WTC11 (cell line): ENCODE data around the gene SIAH3. TPM values are rescaled to one million over a fixed set of nuclear protein-coding genes. Genes with fewer than 3 reads are reported as not detected.

Experiments
- ATAC-seq: fragments of 200-7000 bp; cut with Tn5 transposase; 2 replicates; pipeline ENCODE4 v1.10.0; 2021; ENCODE audit warnings: mild to moderate bottlenecking, moderate library complexity
- CTCF ChIA-PET: fragments of 300-600 bp; sonication (Branson Sonifier 250); formaldehyde crosslinking; loops from one replicate; lab custom pipeline; 2021; ENCODE audit warnings: antibody characterized with exemption; lab: Charles Lee
- POLR2A ChIA-PET: fragments of 350-600 bp; sonication (Branson Sonifier 250); formaldehyde crosslinking; loops from one replicate; lab custom pipeline; 2021; ENCODE audit warnings: antibody characterized with exemption; lab: Charles Lee
- DNase-seq: peaks from one replicate; pipeline ENCODE4 v3.0.0; 2021; ENCODE audit warnings: low spot score
- H3K27ac Mint-ChIP-seq: 2 replicates; pipeline ENCODE4 v1.8.0; 2021; ENCODE audit warnings: mixed read lengths
- H3K27me3 Mint-ChIP-seq: 2 replicates; pipeline ENCODE4 v1.8.0; 2021; ENCODE audit warnings: low read depth, mild to moderate bottlenecking, moderate library complexity, mixed read lengths
- H3K36me3 Mint-ChIP-seq: 2 replicates; pipeline ENCODE4 v1.8.0; 2021; ENCODE audit warnings: mixed read lengths
- H3K4me1 Mint-ChIP-seq: 2 replicates; pipeline ENCODE4 v1.8.0; 2022; ENCODE audit warnings: mixed read lengths
- H3K4me3 Mint-ChIP-seq: 2 replicates; pipeline ENCODE4 v1.8.0; 2021; ENCODE audit warnings: mild to moderate bottlenecking, moderate library complexity, mixed read lengths
- H3K9me3 Mint-ChIP-seq: 2 replicates; pipeline ENCODE4 v1.8.0; 2021; ENCODE audit warnings: mixed read lengths
- AR ChIP-seq: fragments of 250-450 bp; sonication (Bioruptor Pico); IDR thresholded peaks from 2 replicates; pipeline ENCODE4 v1.9.0; 2021; ENCODE audit warnings: mild to moderate bottlenecking
- ARID4B ChIP-seq: sonication (generic); formaldehyde crosslinking; IDR thresholded peaks from 2 replicates; pipeline ENCODE4 v1.8.0; 2023; ENCODE audit warnings: missing genetic modification reagents, mild to moderate bottlenecking, borderline replicate concordance
- ELF4 ChIP-seq: sonication (generic); formaldehyde crosslinking; IDR thresholded peaks from 2 replicates; pipeline ENCODE4 v1.8.1; 2022; ENCODE audit warnings: low read depth, mild to moderate bottlenecking, moderate library complexity, missing genetic modification reagents
- ESRRA ChIP-seq: sonication (generic); formaldehyde crosslinking; IDR thresholded peaks from 2 replicates; pipeline ENCODE4 v1.8.1; 2022; ENCODE audit warnings: mild to moderate bottlenecking, missing genetic modification reagents, borderline replicate concordance
- FOXP1 ChIP-seq: sonication (generic); formaldehyde crosslinking; IDR thresholded peaks from 2 replicates; pipeline ENCODE4 v1.8.0; 2022; ENCODE audit warnings: missing genetic modification reagents, mild to moderate bottlenecking, moderate library complexity, borderline replicate concordance
- JAZF1 ChIP-seq: fragments of 250-450 bp; sonication (Bioruptor Pico); IDR thresholded peaks from 2 replicates; pipeline ENCODE4 v1.9.0; 2021; ENCODE audit warnings: moderate library complexity, mild to moderate bottlenecking, inconsistent platforms
- MYBL2 ChIP-seq: sonication (generic); formaldehyde crosslinking; IDR thresholded peaks from 2 replicates; pipeline ENCODE4 v1.8.1; 2023; ENCODE audit warnings: mild to moderate bottlenecking, moderate library complexity, missing genetic modification reagents
- NFATC4 ChIP-seq: fragments of 250-450 bp; sonication (Bioruptor Pico); IDR thresholded peaks from 2 replicates; pipeline ENCODE4 v1.9.0; 2021; ENCODE audit warnings: mild to moderate bottlenecking
- NR2C2 ChIP-seq: sonication (generic); formaldehyde crosslinking; IDR thresholded peaks from 2 replicates; pipeline ENCODE4 v1.8.0; 2022; ENCODE audit warnings: mild to moderate bottlenecking, missing genetic modification reagents
- ZNF121 ChIP-seq: sonication (generic); formaldehyde crosslinking; IDR thresholded peaks from 2 replicates; pipeline ENCODE4 v1.8.0; 2023; ENCODE audit warnings: missing genetic modification reagents
- ZNF232 ChIP-seq: sonication (generic); formaldehyde crosslinking; IDR thresholded peaks from 2 replicates; pipeline ENCODE4 v1.8.0; 2022; ENCODE audit warnings: mild to moderate bottlenecking, missing genetic modification reagents
- ZNF512 ChIP-seq: sonication (generic); formaldehyde crosslinking; IDR thresholded peaks from 2 replicates; pipeline ENCODE4 v1.8.1; 2022; ENCODE audit warnings: missing genetic modification reagents, borderline replicate concordance
- ZNF671 ChIP-seq: fragments of 250-450 bp; sonication (Bioruptor Pico); IDR thresholded peaks from 2 replicates; pipeline ENCODE4 v1.8.0; 2021; ENCODE audit warnings: mild to moderate bottlenecking
- total RNA-seq: library from RNA; stranded (reverse); gene quantifications from 3 replicates; pipeline ENCODE4 v1.2.3, GENCODE V29; 2021
- TF ChIP-seq, protein P1 (sequence below): sonication (generic); formaldehyde crosslinking; IDR thresholded peaks from 2 replicates; pipeline ENCODE4 v1.8.1; 2023; ENCODE audit warnings: mild to moderate bottlenecking, moderate library complexity, missing genetic modification reagents
- TF ChIP-seq, protein P2 (sequence below): sonication (generic); formaldehyde crosslinking; IDR thresholded peaks from 2 replicates; pipeline ENCODE4 v1.8.1; 2022; ENCODE audit warnings: mild to moderate bottlenecking, moderate library complexity, missing genetic modification reagents
- TF ChIP-seq, protein P3 (sequence below): sonication (generic); formaldehyde crosslinking; IDR thresholded peaks from 2 replicates; pipeline ENCODE4 v1.8.0; 2022; ENCODE audit warnings: missing genetic modification reagents
- TF ChIP-seq, protein P4 (sequence below): fragments of 250-450 bp; sonication (Bioruptor Pico); IDR thresholded peaks from 2 replicates; pipeline ENCODE4 v1.8.0; 2021; ENCODE audit warnings: mild to moderate bottlenecking

The SIAH3 gene
- total RNA-seq, 1 experiment from 2014 or later: 0.31 TPM

DNA sequence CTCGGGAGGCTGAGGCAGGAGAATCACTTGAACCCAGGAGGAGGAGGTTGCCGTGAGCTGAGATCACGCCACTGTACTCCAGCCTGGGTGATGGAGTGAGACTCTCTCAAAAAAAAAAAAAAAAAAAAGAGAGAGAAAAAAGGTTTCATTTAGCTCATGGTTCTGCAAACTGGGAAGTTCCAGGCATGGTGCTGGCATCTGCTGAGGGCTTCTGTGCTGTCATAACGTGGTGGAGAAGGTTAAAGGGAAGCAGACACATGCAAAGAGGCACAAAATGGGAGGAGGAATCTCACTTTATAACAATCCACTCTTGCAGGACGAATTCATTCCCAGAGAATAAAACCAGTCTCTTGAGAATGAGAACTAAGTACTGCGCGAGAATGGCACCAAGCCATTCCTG lies 34.9 kb upstream of the SIAH3 start (continued):
- TF ChIP-seq MYBL2: no peak
- no peak for TF ChIP-seq ZNF671
- TF ChIP-seq ARID4B: no peak
- no peak for TF ChIP-seq FOXP1 (CRISPR knock-in tag)
- TF ChIP-seq ZNF121 (CRISPR knock-in tag): no peak
- TF ChIP-seq, protein P1, sequence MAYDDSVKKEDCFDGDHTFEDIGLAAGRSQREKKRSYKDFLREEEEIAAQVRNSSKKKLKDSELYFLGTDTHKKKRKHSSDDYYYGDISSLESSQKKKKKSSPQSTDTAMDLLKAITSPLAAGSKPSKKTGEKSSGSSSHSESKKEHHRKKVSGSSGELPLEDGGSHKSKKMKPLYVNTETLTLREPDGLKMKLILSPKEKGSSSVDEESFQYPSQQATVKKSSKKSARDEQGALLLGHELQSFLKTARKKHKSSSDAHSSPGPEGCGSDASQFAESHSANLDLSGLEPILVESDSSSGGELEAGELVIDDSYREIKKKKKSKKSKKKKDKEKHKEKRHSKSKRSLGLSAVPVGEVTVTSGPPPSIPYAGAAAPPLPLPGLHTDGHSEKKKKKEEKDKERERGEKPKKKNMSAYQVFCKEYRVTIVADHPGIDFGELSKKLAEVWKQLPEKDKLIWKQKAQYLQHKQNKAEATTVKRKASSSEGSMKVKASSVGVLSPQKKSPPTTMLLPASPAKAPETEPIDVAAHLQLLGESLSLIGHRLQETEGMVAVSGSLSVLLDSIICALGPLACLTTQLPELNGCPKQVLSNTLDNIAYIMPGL (CRISPR knock-in tag): no peak

DNA sequence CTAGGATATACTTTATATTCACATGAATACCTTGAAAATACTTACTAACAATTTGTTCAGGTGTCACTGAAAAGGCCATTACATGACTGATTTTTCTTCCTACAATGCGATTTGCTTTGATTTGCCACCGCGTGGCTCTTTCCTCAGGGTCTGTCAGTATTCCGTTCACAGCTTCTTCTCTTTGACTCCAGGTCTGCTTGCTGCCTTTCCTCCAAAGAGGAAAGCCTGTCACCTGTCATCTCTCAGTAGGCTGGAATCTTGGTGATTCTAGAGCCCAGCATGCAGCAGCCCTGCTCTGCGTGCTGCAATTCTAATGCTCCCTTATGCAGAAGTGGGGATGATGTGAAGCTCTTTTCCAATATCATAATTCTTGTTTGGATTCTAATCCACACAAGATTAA lies 33.6 kb upstream of the SIAH3 start:
- Mint-ChIP-seq H3K4me1 (peaks cover 17% of the 10 kb centered on the region), H3K27me3 (peaks cover 33% of the 10 kb centered on the region), H3K4me3 (no peak overlapping the region), H3K27ac (no peak overlapping the region), H3K9me3 (no peaks in the 10 kb centered on the region), H3K36me3 (no peaks in the 10 kb centered on the region)
- no peak for TF ChIP-seq ESRRA (CRISPR knock-in tag)
- no peak for TF ChIP-seq AR (CRISPR knock-in tag)
- ChIA-PET CTCF (interaction anchor here (0.7 to 1.3 kb wide), 2 partner anchors 68 to 241 kb away, joined by 3 read pairs; no protein-coding TSS in a partner anchor), POLR2A (no interaction called here)
- DNase-seq (no peak), ATAC-seq (no peak)

GRCh38 chr13:45882626-45883025 lies 31.1 kb upstream of the SIAH3 start:
- CTCF ChIA-PET: interaction anchor here (0.7 kb wide), 1 partner anchor 75 kb away, joined by 4 read pairs; no protein-coding TSS in a partner anchor
- ATAC-seq (peak; percentile 91), DNase-seq (no peak)
- POLR2A ChIA-PET: no interaction called here
- H3K27ac Mint-ChIP-seq: no peak overlapping the region
- peaks cover 56% of the 10 kb centered on the region for H3K27me3 Mint-ChIP-seq
- H3K4me3 Mint-ChIP-seq: no peak overlapping the region
- peaks cover 17% of the 10 kb centered on the region for H3K4me1 Mint-ChIP-seq
- no peaks in the 10 kb centered on the region for H3K36me3 Mint-ChIP-seq
- peaks cover 3% of the 10 kb centered on the region for H3K9me3 Mint-ChIP-seq
- TF ChIP-seq, protein P2, sequence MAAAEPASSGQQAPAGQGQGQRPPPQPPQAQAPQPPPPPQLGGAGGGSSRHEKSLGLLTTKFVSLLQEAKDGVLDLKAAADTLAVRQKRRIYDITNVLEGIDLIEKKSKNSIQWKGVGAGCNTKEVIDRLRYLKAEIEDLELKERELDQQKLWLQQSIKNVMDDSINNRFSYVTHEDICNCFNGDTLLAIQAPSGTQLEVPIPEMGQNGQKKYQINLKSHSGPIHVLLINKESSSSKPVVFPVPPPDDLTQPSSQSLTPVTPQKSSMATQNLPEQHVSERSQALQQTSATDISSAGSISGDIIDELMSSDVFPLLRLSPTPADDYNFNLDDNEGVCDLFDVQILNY (CRISPR knock-in tag): no peak
- TF ChIP-seq ZNF232 (CRISPR knock-in tag) (no peak), ELF4 (CRISPR knock-in tag) (no peak), MYBL2 (no peak), NR2C2 (no peak), JAZF1 (CRISPR knock-in tag) (no peak), ZNF512 (CRISPR knock-in tag) (no peak), NFATC4 (CRISPR knock-in tag) (no peak)
- TF ChIP-seq, protein P3, sequence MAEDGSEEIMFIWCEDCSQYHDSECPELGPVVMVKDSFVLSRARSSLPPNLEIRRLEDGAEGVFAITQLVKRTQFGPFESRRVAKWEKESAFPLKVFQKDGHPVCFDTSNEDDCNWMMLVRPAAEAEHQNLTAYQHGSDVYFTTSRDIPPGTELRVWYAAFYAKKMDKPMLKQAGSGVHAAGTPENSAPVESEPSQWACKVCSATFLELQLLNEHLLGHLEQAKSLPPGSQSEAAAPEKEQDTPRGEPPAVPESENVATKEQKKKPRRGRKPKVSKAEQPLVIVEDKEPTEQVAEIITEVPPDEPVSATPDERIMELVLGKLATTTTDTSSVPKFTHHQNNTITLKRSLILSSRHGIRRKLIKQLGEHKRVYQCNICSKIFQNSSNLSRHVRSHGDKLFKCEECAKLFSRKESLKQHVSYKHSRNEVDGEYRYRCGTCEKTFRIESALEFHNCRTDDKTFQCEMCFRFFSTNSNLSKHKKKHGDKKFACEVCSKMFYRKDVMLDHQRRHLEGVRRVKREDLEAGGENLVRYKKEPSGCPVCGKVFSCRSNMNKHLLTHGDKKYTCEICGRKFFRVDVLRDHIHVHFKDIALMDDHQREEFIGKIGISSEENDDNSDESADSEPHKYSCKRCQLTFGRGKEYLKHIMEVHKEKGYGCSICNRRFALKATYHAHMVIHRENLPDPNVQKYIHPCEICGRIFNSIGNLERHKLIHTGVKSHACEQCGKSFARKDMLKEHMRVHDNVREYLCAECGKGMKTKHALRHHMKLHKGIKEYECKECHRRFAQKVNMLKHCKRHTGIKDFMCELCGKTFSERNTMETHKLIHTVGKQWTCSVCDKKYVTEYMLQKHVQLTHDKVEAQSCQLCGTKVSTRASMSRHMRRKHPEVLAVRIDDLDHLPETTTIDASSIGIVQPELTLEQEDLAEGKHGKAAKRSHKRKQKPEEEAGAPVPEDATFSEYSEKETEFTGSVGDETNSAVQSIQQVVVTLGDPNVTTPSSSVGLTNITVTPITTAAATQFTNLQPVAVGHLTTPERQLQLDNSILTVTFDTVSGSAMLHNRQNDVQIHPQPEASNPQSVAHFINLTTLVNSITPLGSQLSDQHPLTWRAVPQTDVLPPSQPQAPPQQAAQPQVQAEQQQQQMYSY (CRISPR knock-in tag): no peak
- TF ChIP-seq, protein P4, sequence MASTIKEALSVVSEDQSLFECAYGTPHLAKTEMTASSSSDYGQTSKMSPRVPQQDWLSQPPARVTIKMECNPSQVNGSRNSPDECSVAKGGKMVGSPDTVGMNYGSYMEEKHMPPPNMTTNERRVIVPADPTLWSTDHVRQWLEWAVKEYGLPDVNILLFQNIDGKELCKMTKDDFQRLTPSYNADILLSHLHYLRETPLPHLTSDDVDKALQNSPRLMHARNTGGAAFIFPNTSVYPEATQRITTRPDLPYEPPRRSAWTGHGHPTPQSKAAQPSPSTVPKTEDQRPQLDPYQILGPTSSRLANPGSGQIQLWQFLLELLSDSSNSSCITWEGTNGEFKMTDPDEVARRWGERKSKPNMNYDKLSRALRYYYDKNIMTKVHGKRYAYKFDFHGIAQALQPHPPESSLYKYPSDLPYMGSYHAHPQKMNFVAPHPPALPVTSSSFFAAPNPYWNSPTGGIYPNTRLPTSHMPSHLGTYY (CRISPR knock-in tag): no peak
